ENCODE data around the gene CYS1. TPM values are rescaled to one million over a fixed set of nuclear protein-coding genes. Genes with fewer than 3 reads are reported as not detected.

The CYS1 gene
- polyA plus RNA-seq, 4 donors, result 94.7 to 121 (median 103) TPM

Other genes with a start within 250 kb of the CYS1 start
- 10 to 100 TPM; 25.5 to 30.3 (median 28.5) TPM for gene TAF1B, start 236.9 kb downstream of the CYS1 start, polyA plus RNA-seq (ENCODE audit: insufficient read length in 4 of 4)
- gene GRHL1, start 128.7 kb downstream of the CYS1 start, polyA plus RNA-seq (ENCODE audit: insufficient read length in 4 of 4), result 1 to 10 TPM; 3.7 to 7.3 (median 5.9) TPM
- 10 to 100 TPM; 21.7 to 25.7 (median 23.3) TPM for gene KLF11, start 36.9 kb downstream of the CYS1 start, polyA plus RNA-seq (ENCODE audit: insufficient read length in 4 of 4)
- 10 to 100 TPM; 47.3 to 62.4 (median 59.8) TPM for gene RRM2, start 42.3 kb upstream of the CYS1 start, polyA plus RNA-seq (ENCODE audit: insufficient read length in 4 of 4)
- 10 to 100 TPM; 22.9 to 40.0 (median 29.5) TPM for gene HPCAL1, start 222.5 kb upstream of the CYS1 start, polyA plus RNA-seq (ENCODE audit: insufficient read length in 4 of 4)

All from left renal cortex interstitium (tissue), 4 donors.